ENCODE results near the gene GRIN2C. TPM values are rescaled to one million over a fixed set of nuclear protein-coding genes. Genes with fewer than 3 reads are reported as not detected.

Gene GRIN2C
- total and polyA plus RNA-seq, 2 donors (not counting 1 experiment from before 2014, with no cell fraction given), result 0.03 TPM; not detected in 1

DNA sequence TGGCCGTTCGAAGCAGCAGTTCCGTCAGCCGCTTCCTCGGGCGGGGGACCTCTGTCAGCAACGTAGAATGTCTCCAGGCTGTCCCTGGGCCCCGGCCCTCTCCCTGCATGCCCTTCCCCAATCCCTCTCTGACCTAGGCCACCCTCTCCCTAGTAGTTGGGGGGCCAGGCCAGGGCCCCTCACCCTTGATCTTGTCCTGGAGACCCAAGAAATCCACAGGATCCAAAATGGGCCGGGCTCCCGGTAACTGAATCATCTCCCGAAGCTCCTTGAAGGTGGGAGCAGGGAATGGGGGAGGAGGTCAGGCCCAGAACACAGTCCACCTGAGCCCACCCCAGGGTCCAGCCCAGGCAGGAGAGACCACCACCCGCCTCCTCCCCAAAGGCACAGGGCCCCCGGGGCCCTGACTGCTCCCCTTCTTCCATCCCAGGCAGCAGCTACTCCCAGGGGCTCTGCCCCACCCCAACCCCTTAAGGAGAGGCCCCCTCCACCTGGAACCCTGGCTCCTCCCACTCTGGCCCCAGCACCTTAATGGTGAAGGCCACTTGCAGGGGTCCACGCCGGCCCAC, 4.7 kb upstream of the GRIN2C start:
- DNase-seq (no peak), ATAC-seq (ENCODE audit: low read depth) (no peak)
- Histone ChIP-seq H3K4me3 (ENCODE audit: control extremely low read depth in 1 of 5, extremely low read depth in 1 of 5, insufficient read depth in 1 of 5, low read depth in 2 of 5, low read length in 4 of 5) (no peak overlapping the region), H4K20me1 (ENCODE audit: control insufficient read depth, insufficient read depth, low read length, poor library complexity, severe bottlenecking) (peaks cover 9% of the 10 kb centered on the region), H3K27ac (ENCODE audit: low read length in 2 of 2) (no peak overlapping the region), H3K9ac (ENCODE audit: low read length) (no peak overlapping the region), H3K79me2 (ENCODE audit: control insufficient read depth, insufficient read depth, low read length) (no peaks in the 10 kb centered on the region), H3K4me2 (replicated peaks; ENCODE audit: low read depth, low read length, poor library complexity, severe bottlenecking) (no peak overlapping the region), H3K27me3 (replicated peaks in 1 of 4; ENCODE audit: control extremely low read depth in 1 of 4, control insufficient read depth in 3 of 4, insufficient read depth in 4 of 4, low read length in 3 of 4) (peaks cover 0 to 41% (median 13%) of the 10 kb centered on the region in 4 experiments), H2AFZ (ENCODE audit: insufficient read depth, low read depth, low read length, poor library complexity, severe bottlenecking) (no peak overlapping the region), H3K9me3 (ENCODE audit: control extremely low read depth in 1 of 3, control insufficient read depth in 2 of 3, insufficient read depth in 1 of 3, low read length in 2 of 3) (peaks cover 0 to 15% (median 0%) of the 10 kb centered on the region in 3 donors), H3K36me3 (replicated peaks in 1 of 2; ENCODE audit: control extremely low read depth in 1 of 2, control insufficient read depth in 1 of 2, extremely low read depth in 1 of 2, insufficient read depth in 2 of 2, low read length in 1 of 2) (no peaks in the 10 kb centered on the region), H3K4me1 (ENCODE audit: control insufficient read depth in 2 of 2, insufficient read depth in 2 of 2, low read length in 2 of 2) (peaks cover 29 to 30% of the 10 kb centered on the region in 2 donors)
- Mint-ChIP-seq H3K27me3 (peaks cover 16% of the 10 kb centered on the region), H3K4me3 (no peak overlapping the region), H3K9me3 (ENCODE audit: insufficient read depth) (no peaks in the 10 kb centered on the region), H3K27ac (no peak overlapping the region), H3K4me1 (peaks cover 20% of the 10 kb centered on the region)
- POLR2A ChIA-PET, result no interaction called here
- intact Hi-C loops (cut with micrococcal nuclease), result loop anchor here (5.0 kb wide), 1 partner anchor 297 kb away; the partner anchor contains the start of gene CD300H
- no peak for TF ChIP-seq CTCF (IDR thresholded peaks at IDR 0.05)
- no peak for TF ChIP-seq EZH2 (IDR thresholded peaks at IDR 0.05; ENCODE audit: borderline replicate concordance, insufficient read depth, low read depth, low read length, poor library complexity, severe bottlenecking)
- 94% methylated on average over 13 of the region's 15 CpGs for WGBS (ENCODE audit: insufficient coverage)
- CTCF ChIA-PET, result interaction anchor here (0.6 to 12.3 kb wide), 13 partner anchors 9 to 207 kb away, joined by 3 to 181 read pairs (median 8); partner anchors contain the start of genes FDXR and RAB37
